Kidney epithelial cell (primary cell): ENCODE data around the gene SLC35E3. TPM values are rescaled to one million over a fixed set of nuclear protein-coding genes. Genes with fewer than 3 reads are reported as not detected.

Experiments
- DNase-seq: peaks from one replicate; pipeline ENCODE4 v3.0.0-alpha.2; 2010; ENCODE audit warnings: low read depth
- H3K27me3 ChIP-seq: 2 replicates; pipeline ENCODE4 v1.6.0; 2011; ENCODE audit warnings: low read length; ENCODE audit not compliant: control insufficient read depth, insufficient read depth
- H3K36me3 ChIP-seq: 2 replicates; pipeline ENCODE4 v1.5.1; 2011; ENCODE audit warnings: low read length; ENCODE audit not compliant: control insufficient read depth, insufficient read depth
- H3K4me3 ChIP-seq: 2 replicates; pipeline ENCODE4 v1.5.1; 2011; ENCODE audit warnings: low read depth, mild to moderate bottlenecking, control low read depth, low read length
- CTCF ChIP-seq: IDR thresholded peaks from 2 replicates; pipeline ENCODE4 v1.5.1; 2011; ENCODE audit warnings: mild to moderate bottlenecking, moderate library complexity, low read length, control low read depth, inconsistent platforms; ENCODE audit not compliant: insufficient read depth, poor library complexity, severe bottlenecking
- total RNA-seq: library from RNA; depleted of rRNA; stranded (reverse); fragments of >200 nt; gene quantifications from 2 replicates; pipeline ENCODE4 v1.2.3, GENCODE V29; 2015

The SLC35E3 gene
- total RNA-seq, 1 donor from 2014 or later: 4.3 TPM

- Histone ChIP-seq H3K36me3 (no peaks in the 10 kb centered on the region), H3K4me3 (no peak overlapping the region), H3K27me3 (no peaks in the 10 kb centered on the region)
- DNase-seq: no peak
- no peak for TF ChIP-seq CTCF
Measured at GRCh38 chr12:68762691-68763090, 16.7 kb downstream of the SLC35E3 start.

GRCh38 chr12:68765696-68766095 lies 19.7 kb downstream of the SLC35E3 start:
- no peak for DNase-seq
- H3K36me3 ChIP-seq: no peaks in the 10 kb centered on the region
- no peak for TF ChIP-seq CTCF

GRCh38 chr12:68766646-68767045 lies 20.7 kb downstream of the SLC35E3 start:
- no peak for TF ChIP-seq CTCF
- Histone ChIP-seq H3K36me3 (no peaks in the 10 kb centered on the region), H3K4me3 (no peak overlapping the region), H3K27me3 (no peaks in the 10 kb centered on the region)
- DNase-seq: no peak

More at GRCh38 chr12:68765696-68766095, 19.7 kb downstream of the SLC35E3 start:
- Histone ChIP-seq H3K27me3 (no peaks in the 10 kb centered on the region), H3K4me3 (no peak overlapping the region)

- TF ChIP-seq CTCF: no peak
- H3K4me3 ChIP-seq: no peak overlapping the region
- H3K36me3 ChIP-seq: no peaks in the 10 kb centered on the region
- no peaks in the 10 kb centered on the region for H3K27me3 ChIP-seq
- no peak for DNase-seq
Measured at GRCh38 chr12:68767191-68767590, 21.2 kb downstream of the SLC35E3 start.

GRCh38 chr12:68768431-68768939 lies 22.5 kb downstream of the SLC35E3 start:
- TF ChIP-seq CTCF: no peak
- Histone ChIP-seq H3K27me3 (no peaks in the 10 kb centered on the region), H3K4me3 (no peak overlapping the region), H3K36me3 (no peaks in the 10 kb centered on the region)
- DNase-seq: no peak

- H3K4me3 ChIP-seq: no peak overlapping the region
- no peak for DNase-seq
Measured at GRCh38 chr12:68769941-68770340, 24.0 kb downstream of the SLC35E3 start.

More at GRCh38 chr12:68769941-68770340, 24.0 kb downstream of the SLC35E3 start:
- Histone ChIP-seq H3K27me3 (no peaks in the 10 kb centered on the region), H3K36me3 (no peaks in the 10 kb centered on the region)
- TF ChIP-seq CTCF: no peak
